Memory B cell (primary cell): ENCODE results near the gene AADAC.
"Not testable (repeated sequence)": the region's sequence is repeated elsewhere in the genome, so short reads cannot be mapped to it uniquely, and the experiment has no call there.

Source experiments
- ATAC-seq: fragments of 150-1000 bp; cut with Tn5 transposase; 2 replicates; pipeline ENCODE4 v1.10.0; 2021; ENCODE audit warnings: low read depth, mild to moderate bottlenecking, moderate library complexity
- DNase-seq, 2 donors: peaks; one replicate each; pipeline ENCODE4 v3.0.0; 2022; ENCODE audit warnings: low spot score in 2 of 2
- H3K27ac Mint-ChIP-seq: one replicate; pipeline ENCODE4 v1.8.0; 2022; ENCODE audit warnings: mild to moderate bottlenecking, moderate library complexity, mixed read lengths
- H3K27me3 Mint-ChIP-seq: one replicate; pipeline ENCODE4 v1.8.0; 2022; ENCODE audit warnings: mixed read lengths
- H3K36me3 Mint-ChIP-seq: one replicate; pipeline ENCODE4 v1.8.0; 2022; ENCODE audit warnings: mild to moderate bottlenecking, mixed read lengths
- H3K4me1 Mint-ChIP-seq: one replicate; pipeline ENCODE4 v1.8.0; 2022; ENCODE audit warnings: mixed read lengths
- H3K4me3 Mint-ChIP-seq: one replicate; pipeline ENCODE4 v1.8.0; 2022; ENCODE audit warnings: mild to moderate bottlenecking, moderate library complexity, mixed read lengths
- H3K9me3 Mint-ChIP-seq: one replicate; pipeline ENCODE4 v1.8.0; 2022; ENCODE audit warnings: mixed read lengths

The AADAC gene

DNA sequence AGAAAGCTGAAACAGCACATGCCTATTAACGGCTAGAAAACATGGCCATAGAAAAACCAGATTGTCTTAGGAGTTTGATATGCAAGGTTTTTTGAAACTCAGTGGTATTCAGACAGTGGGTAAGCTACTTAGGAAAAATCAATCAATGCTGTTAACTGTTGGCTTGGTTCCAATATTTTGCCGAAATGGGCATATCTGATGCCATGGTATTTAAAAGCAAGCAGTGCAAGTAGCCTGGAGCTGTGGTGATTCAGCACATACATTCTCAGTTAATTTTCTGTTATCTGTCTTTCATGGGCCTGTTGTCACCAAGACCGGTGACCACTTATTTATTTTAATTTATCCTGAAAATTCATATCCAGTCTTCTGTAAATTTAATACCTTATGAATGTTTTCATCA is 42.2 kb downstream of the AADAC start:
- Mint-ChIP-seq H3K36me3 (peaks cover 2% of the 10 kb centered on the region), H3K4me3 (no peak overlapping the region), H3K27ac (no peak overlapping the region), H3K9me3 (no peaks in the 10 kb centered on the region), H3K4me1 (no peaks in the 10 kb centered on the region), H3K27me3 (peaks cover 4% of the 10 kb centered on the region)
- DNase-seq = no peak
- no peak for ATAC-seq

- no peaks in the 10 kb centered on the region for H3K4me1 Mint-ChIP-seq
- H3K36me3 Mint-ChIP-seq = peaks cover 2% of the 10 kb centered on the region
- H3K27ac Mint-ChIP-seq = no peak overlapping the region
- H3K9me3 Mint-ChIP-seq = no peaks in the 10 kb centered on the region
- ATAC-seq (no peak), DNase-seq (no peak)
- H3K27me3 Mint-ChIP-seq = peaks cover 4% of the 10 kb centered on the region
- H3K4me3 Mint-ChIP-seq = no peak overlapping the region
Observed at GRCh38 chr3:151856641-151857040, 42.7 kb downstream of the AADAC start.

DNA sequence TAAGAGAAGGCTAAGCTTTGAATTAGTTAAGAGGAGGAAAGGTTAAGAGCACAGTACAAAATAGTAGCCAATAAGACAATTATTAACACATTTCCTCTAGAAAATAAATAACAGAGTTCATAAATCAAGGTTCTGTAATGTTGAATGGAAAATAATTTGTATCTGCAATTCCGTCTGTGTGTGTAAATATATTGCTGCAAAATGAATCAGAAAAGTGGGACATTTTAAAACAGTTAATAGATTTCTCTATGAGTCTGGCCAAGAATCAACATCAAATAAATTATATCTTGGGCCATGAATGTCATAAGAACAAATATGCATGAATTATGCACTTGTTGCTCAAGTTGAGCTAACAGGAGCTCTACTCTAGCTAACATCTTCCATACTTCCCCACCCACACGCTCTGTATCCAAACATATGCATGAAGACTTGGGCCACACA is 45.3 kb downstream of the AADAC start:
- H3K27me3 Mint-ChIP-seq = peaks cover 4% of the 10 kb centered on the region
- DNase-seq (no peak), ATAC-seq (no peak)
- no peaks in the 10 kb centered on the region for H3K4me1 Mint-ChIP-seq
- peaks cover 2% of the 10 kb centered on the region for H3K36me3 Mint-ChIP-seq
- H3K4me3 Mint-ChIP-seq = no peak overlapping the region
- no peaks in the 10 kb centered on the region for H3K9me3 Mint-ChIP-seq
- no peak overlapping the region for H3K27ac Mint-ChIP-seq

DNA sequence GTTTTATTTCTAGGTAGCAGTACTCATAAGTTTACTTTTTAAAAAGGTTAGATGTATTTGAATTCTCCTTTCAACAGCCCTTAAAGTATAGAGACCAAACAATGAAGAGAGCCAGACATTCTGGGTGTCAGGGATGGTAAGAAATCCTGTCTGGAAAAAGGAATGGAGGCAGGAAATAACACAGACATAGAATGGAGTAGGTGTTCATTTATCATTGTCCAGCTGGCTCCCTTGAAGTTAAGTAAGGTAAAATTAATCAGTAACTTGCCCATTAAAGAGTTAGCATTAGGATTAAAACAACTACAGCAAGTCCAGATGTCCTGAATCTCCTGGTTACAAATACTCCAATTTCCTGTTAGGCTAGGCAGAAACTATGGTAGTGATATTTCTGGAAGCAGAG is 46.0 kb downstream of the AADAC start:
- ATAC-seq (no peak), DNase-seq (no peak)
- Mint-ChIP-seq H3K4me3 (no peak overlapping the region), H3K4me1 (no peaks in the 10 kb centered on the region), H3K36me3 (peaks cover 2% of the 10 kb centered on the region), H3K9me3 (no peaks in the 10 kb centered on the region), H3K27me3 (peaks cover 1% of the 10 kb centered on the region), H3K27ac (no peak overlapping the region)

- no peaks in the 10 kb centered on the region for H3K9me3 Mint-ChIP-seq
- no peaks in the 10 kb centered on the region for H3K27me3 Mint-ChIP-seq
- no peak overlapping the region for H3K4me3 Mint-ChIP-seq
- no peaks in the 10 kb centered on the region for H3K36me3 Mint-ChIP-seq
- DNase-seq (no peak), ATAC-seq (no peak)
- H3K27ac Mint-ChIP-seq = no peak overlapping the region
- H3K4me1 Mint-ChIP-seq = no peaks in the 10 kb centered on the region
Observed at GRCh38 chr3:151863611-151864010, 49.7 kb downstream of the AADAC start.

DNA sequence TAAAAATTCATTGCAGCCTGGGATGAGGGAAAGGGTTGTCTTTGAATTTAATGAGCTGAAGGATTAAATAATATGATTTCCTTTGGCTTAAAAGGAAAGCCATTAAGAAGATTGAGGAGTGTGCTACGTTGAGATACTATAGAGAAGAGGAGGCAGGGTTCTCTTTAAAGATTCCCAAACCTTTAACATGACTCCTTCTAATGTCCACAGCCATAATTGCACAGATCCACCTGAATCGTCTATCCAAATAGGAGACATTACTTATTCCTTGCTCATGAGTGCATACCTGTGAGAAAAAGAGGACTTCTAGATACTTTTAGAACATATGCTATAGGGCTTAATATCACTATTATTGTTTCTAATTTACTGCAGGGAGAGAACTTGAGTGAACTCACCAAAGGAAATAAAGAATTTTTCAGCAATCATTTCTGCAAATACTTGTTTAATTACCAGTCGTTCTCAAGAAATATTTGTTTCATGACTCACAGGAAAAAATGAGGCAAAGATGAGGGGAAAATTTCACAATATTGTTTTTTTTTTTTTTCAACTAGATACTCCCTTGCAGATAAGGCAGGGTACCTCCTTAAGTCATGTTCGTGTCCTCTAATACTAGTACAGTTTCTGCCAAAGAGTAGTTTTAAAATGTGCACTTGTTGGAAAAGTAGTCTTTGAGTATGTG is 50.6 kb downstream of the AADAC start:
- DNase-seq = no peak
- Mint-ChIP-seq H3K27me3 (no peaks in the 10 kb centered on the region), H3K36me3 (no peaks in the 10 kb centered on the region), H3K9me3 (no peaks in the 10 kb centered on the region), H3K4me3 (no peak overlapping the region), H3K4me1 (no peaks in the 10 kb centered on the region), H3K27ac (peak overlapping the region; percentile 75)
- ATAC-seq = no peak

DNA sequence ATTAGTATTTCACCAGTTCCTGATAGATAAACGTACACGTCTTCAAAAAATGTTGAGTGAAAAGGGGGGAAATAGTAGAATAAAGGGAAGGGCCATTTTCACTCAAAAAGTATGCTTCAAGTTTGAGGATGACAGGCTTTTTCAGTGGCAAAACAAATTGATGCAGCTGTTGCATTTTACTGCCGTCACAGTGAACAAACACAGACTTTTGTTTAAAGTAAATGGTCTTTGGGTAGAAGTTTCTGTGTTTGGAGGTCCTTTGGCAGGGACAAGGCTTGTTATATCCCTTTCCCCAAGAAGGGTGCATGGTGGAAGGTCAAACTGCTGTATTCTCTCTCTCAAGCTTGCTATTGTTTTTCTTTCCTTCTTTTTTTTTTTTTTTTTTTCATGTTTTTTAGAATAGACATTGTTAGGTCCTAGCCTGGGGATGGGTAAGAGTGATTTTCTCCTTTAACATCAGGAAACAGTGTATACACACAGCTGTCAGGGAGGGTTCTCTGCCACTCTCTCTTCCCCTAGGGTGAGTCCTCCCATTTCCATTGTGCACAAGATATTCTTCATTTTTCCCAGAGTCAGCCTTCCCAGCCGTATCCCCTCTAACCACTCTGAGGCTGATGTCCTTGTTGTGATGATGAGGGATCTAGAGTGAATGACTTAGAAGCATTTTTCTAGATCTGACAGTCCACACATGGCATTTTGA is 52.9 kb downstream of the AADAC start:
- ATAC-seq (no peak), DNase-seq (no peak)
- Mint-ChIP-seq H3K4me1 (peaks cover 4% of the 10 kb centered on the region), H3K27ac (no peak overlapping the region), H3K9me3 (no peaks in the 10 kb centered on the region), H3K27me3 (no peaks in the 10 kb centered on the region), H3K4me3 (no peak overlapping the region), H3K36me3 (no peaks in the 10 kb centered on the region)

GRCh38 chr3:151867666-151868065 is 53.8 kb downstream of the AADAC start:
- H3K4me1 Mint-ChIP-seq = peaks cover 4% of the 10 kb centered on the region
- no peak overlapping the region for H3K27ac Mint-ChIP-seq
- ATAC-seq (no peak), DNase-seq (no peak)
- no peaks in the 10 kb centered on the region for H3K36me3 Mint-ChIP-seq
- no peak overlapping the region for H3K4me3 Mint-ChIP-seq
- H3K27me3 Mint-ChIP-seq = no peaks in the 10 kb centered on the region
- no peaks in the 10 kb centered on the region for H3K9me3 Mint-ChIP-seq

- DNase-seq = no peak
- Mint-ChIP-seq H3K4me3 (no peak overlapping the region), H3K36me3 (no peaks in the 10 kb centered on the region), H3K9me3 (no peaks in the 10 kb centered on the region), H3K27ac (no peak overlapping the region), H3K4me1 (peaks cover 4% of the 10 kb centered on the region), H3K27me3 (no peaks in the 10 kb centered on the region)
- no peak for ATAC-seq
Observed at GRCh38 chr3:151869181-151869580, 55.3 kb downstream of the AADAC start.

DNA sequence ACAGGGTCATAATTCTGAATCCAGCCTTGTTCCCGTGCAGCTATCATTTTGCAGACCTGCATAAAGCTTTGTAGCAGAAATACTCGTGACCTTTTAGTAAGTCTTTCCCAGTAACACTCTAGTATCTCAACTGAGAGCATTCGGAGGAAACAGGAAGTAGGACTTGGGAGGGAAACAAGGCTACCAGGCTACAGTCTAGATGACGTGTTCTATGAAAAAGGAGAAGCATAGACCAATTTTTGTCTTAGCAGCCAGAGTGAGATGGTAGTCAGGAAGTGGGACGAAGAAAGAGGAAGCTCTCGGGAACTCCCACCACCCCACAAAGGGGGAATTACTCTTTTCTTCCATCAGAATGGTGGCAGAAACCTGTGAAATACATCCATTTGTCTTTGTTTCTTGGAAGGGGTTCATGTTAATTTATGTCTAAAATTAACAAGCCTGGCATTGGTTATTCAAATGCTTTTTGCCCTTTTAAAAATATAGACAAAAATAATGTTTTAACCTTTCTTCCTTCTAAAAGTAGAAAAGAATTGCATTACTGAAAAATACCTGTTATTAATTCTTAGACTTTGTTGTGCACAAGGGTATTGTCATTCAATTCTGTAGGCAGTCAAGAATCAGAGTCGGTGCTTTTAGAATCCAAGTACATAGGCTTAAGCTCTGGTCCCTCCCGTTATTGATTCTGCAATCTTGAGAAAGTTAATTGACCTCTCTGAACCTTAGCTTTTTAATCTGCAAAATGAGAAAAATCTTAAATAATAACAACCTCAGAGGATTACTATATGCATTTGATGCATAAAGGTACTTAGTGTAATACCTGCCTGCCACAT is 57.9 kb downstream of the AADAC start:
- Mint-ChIP-seq H3K4me1 (peaks cover 8% of the 10 kb centered on the region), H3K36me3 (no peaks in the 10 kb centered on the region), H3K27me3 (no peaks in the 10 kb centered on the region), H3K9me3 (no peaks in the 10 kb centered on the region), H3K4me3 (no peak overlapping the region), H3K27ac (no peak overlapping the region)
- ATAC-seq = peak; percentile 96
- peak in 1 of 2 donors; percentile 25 for DNase-seq

- no peaks in the 10 kb centered on the region for H3K36me3 Mint-ChIP-seq
- no peak within 1 kb of the TSS for H3K27ac Mint-ChIP-seq
- H3K4me3 Mint-ChIP-seq = no peak within 1 kb of the TSS
- no peak for ATAC-seq
- no peak for DNase-seq
- peaks cover 8% of the 10 kb centered on the region for H3K4me1 Mint-ChIP-seq
- no peaks in the 10 kb centered on the region for H3K27me3 Mint-ChIP-seq
- no peaks in the 10 kb centered on the region for H3K9me3 Mint-ChIP-seq
Observed at GRCh38 chr3:151873398-151873797, 59.5 kb downstream of the AADAC start, which contains the start of gene SUCNR1. Gene SUCNR1, plus strand, starts transcription at chr3:151873643. Its CDS starts 6,250 bp downstream, at chr3:151879893.

GRCh38 chr3:151874079-151874478 is 60.2 kb downstream of the AADAC start:
- not testable (repeated sequence) for H3K36me3 Mint-ChIP-seq, H3K27ac Mint-ChIP-seq, H3K4me1 Mint-ChIP-seq, ATAC-seq, H3K9me3 Mint-ChIP-seq, H3K27me3 Mint-ChIP-seq, H3K4me3 Mint-ChIP-seq, DNase-seq

DNA sequence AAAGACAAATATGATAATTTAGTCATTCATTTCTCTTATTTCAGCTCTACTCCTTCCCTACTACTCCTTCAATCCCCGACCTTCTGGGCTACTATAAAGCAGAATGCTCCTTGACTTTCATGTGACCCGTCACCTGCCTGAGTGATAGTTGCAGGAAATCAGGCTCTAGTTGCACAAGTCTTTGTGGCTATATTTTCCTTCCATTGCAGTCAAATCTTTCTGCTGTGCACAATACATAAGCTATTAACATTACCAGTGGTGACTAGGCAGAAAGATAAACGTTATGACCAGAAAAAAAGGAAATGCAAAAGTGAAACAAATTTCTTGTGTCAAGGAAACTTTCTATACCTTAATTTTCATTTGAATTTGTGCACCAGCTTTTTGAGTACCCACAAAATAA is 61.8 kb downstream of the AADAC start:
- no peak for DNase-seq

DNA sequence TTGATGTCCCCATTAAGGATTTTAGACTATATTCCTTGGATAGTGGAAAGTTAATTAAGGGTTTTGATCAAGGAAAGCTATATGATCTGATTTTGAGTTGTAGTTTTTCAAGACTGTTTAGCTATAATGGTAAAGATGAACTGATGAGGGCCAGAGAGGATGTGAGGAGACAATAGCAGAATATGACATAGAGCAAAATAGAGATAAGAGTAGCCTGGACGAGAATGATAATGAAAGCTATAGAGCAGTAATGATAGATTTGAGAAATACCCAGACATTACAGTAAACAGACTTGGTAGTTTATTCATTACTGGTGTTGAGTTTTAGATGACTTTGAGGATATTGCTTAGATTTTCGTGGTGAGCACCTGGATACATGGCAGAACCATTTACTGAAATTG is 63.4 kb downstream of the AADAC start:
- no peak overlapping the region for H3K27ac Mint-ChIP-seq
- ATAC-seq (no peak), DNase-seq (no peak)
- H3K9me3 Mint-ChIP-seq = no peaks in the 10 kb centered on the region
- no peak overlapping the region for H3K4me3 Mint-ChIP-seq
- H3K4me1 Mint-ChIP-seq = peaks cover 8% of the 10 kb centered on the region
- no peaks in the 10 kb centered on the region for H3K27me3 Mint-ChIP-seq
- H3K36me3 Mint-ChIP-seq = no peaks in the 10 kb centered on the region

More for the DNA sequence above, 61.8 kb downstream of the AADAC start:
- H3K27ac Mint-ChIP-seq = no peak overlapping the region
- H3K36me3 Mint-ChIP-seq = no peaks in the 10 kb centered on the region
- peaks cover 12% of the 10 kb centered on the region for H3K4me1 Mint-ChIP-seq
- H3K9me3 Mint-ChIP-seq = no peaks in the 10 kb centered on the region
- no peak overlapping the region for H3K4me3 Mint-ChIP-seq
- ATAC-seq = no peak
- H3K27me3 Mint-ChIP-seq = no peaks in the 10 kb centered on the region
